Activated T-helper 2 cell treated with anti-CD3 and anti-CD28 coated beads, Interferon-gamma antibody, Interleukin-2, Interleukin-4, amounts not matched to agents 10 μg/mL and 5 μg/mL and 100 μg/mL, durations not matched to agents 14 hours and 24 hours and 36 hours (primary cell): ENCODE measurements around the gene ZBTB20. TPM values are rescaled to one million over a fixed set of nuclear protein-coding genes. Genes with fewer than 3 reads are reported as not detected.

ENCODE experiments used
- DNase-seq: peaks from one replicate; pipeline ENCODE4 v3.0.0; 2021; ENCODE audit warnings: low spot score
- H3K27ac Mint-ChIP-seq: one replicate; pipeline ENCODE4 v1.8.0; 2021; ENCODE audit warnings: mixed read lengths
- H3K27me3 Mint-ChIP-seq: one replicate; pipeline ENCODE4 v1.8.0; 2021; ENCODE audit warnings: low read depth, mixed read lengths
- H3K36me3 Mint-ChIP-seq: one replicate; pipeline ENCODE4 v1.8.0; 2021; ENCODE audit warnings: low read depth, mixed read lengths
- H3K4me1 Mint-ChIP-seq: one replicate; pipeline ENCODE4 v1.8.0; 2021; ENCODE audit warnings: low read depth, mixed read lengths
- H3K4me3 Mint-ChIP-seq: one replicate; pipeline ENCODE4 v1.8.0; 2021; ENCODE audit warnings: low read depth, mild to moderate bottlenecking, moderate library complexity, mixed read lengths
- H3K9me3 Mint-ChIP-seq: one replicate; pipeline ENCODE4 v1.8.0; 2021; ENCODE audit warnings: mixed read lengths
- intact Hi-C: fragments of 100-400 bp; cut with micrococcal nuclease; formaldehyde crosslinking; loops from one replicate; pipeline ENCODE4 v1.15.1; 2023
- total RNA-seq: library from RNA; stranded (reverse); gene quantifications from 2 replicates; pipeline ENCODE4 v1.2.3, GENCODE V29; 2022

The ZBTB20 gene
- total RNA-seq, 1 donor from 2014 or later: 3.3 TPM

DNA sequence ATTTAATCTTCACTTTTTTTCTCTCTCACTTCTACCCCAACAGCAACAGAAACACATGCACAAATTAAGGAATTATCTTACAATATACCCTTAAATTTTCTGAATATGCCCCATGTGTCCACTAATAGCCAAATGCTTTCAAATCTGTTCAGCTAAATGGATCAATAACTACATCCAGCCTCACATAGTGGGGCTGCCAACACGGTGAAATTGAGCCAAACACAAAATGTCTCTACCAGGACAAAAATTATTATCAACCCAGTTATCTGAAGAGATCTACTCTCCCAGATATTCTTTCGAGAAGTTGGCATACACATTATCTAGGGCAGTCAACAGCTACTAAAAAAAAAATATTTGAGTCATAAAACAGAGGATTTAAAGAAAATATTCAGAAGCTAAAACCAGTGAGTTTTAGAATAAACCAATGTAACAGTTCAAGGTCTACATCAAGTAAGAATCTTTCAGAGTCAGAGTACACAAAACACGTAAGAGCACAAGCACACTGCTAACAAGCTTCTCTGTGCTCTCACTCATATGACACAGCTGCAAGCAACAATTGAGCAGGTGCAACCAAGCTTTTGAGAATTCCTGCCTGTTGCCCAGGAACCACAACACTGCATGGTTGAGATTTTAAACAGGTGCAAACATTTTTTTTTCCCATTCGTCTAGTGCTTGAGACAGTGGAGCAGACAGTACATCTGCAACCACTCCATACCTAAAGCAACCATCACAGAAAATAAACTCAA, 247.7 kb downstream of the ZBTB20 start:
- no peak for DNase-seq
- H3K4me1 Mint-ChIP-seq: peaks cover 2% of the 10 kb centered on the region
- no peaks in the 10 kb centered on the region for H3K9me3 Mint-ChIP-seq
- no peaks in the 10 kb centered on the region for H3K27me3 Mint-ChIP-seq
- no peaks in the 10 kb centered on the region for H3K36me3 Mint-ChIP-seq
- intact Hi-C loops: no loop called here
- H3K27ac Mint-ChIP-seq: no peak overlapping the region
- no peak overlapping the region for H3K4me3 Mint-ChIP-seq

DNA sequence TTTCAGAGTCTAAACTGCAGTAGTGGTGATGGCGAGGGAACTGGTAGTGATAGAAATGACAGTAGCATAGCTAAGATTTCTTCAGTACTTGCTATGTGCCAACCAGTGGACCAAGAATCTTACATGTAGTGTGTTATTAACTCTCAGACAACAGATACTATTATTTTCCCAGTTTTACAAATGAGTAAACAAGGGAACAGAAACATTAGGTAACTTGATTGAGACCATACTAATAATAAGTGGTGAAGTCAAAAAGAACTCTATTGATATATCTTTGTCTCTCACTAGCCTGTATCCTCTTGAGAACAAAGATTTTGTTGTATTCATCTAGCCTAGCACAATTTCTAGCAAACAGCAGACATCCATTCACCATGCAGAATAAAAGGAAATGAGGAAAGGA, 250.1 kb downstream of the ZBTB20 start:
- Mint-ChIP-seq H3K36me3 (no peaks in the 10 kb centered on the region), H3K9me3 (no peaks in the 10 kb centered on the region), H3K4me1 (peaks cover 2% of the 10 kb centered on the region), H3K27ac (no peak overlapping the region), H3K27me3 (no peaks in the 10 kb centered on the region), H3K4me3 (no peak overlapping the region)
- intact Hi-C loops: no loop called here
- no peak for DNase-seq

DNA sequence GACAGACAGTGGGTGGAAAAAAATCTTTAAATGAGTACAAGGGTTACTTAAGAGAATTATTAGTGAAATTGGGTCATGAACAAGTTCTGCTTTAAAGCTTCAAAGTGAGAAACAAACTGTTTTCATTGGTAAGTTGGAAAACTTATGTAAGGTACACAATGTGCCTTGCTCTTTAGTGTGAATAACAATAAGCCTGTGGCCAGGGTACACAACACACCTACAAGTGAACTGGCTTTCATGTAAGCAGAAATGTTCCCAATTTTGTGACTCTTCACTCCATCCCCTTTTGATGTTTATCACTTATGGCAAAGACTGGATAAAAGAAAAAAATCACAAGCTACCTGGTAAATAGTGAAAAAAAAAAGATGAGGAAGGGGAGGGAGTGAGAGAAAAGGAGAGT, 253.7 kb downstream of the ZBTB20 start:
- Mint-ChIP-seq H3K27me3 (no peaks in the 10 kb centered on the region), H3K4me1 (no peaks in the 10 kb centered on the region)

DNA sequence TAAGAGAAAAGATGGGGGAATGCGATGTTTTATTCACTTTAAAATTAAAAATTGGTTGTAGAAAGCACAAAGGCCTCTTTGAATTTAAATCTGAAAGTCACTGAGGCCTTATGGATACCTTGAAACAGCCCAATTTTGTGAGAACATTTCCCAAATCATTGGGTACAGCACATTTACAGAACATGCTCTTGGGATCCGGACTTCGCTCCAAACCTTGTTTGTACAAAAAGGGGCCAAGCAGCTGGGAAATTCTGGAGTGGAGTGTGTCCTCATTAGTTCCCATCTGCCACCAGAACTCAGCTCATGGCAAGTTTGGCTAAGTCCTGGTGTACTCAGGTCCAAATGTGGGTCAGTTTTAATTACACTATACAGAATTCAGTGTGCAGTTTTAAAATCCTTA, 254.2 kb downstream of the ZBTB20 start:
- Mint-ChIP-seq H3K4me1 (no peaks in the 10 kb centered on the region), H3K36me3 (no peaks in the 10 kb centered on the region), H3K27me3 (no peaks in the 10 kb centered on the region), H3K9me3 (no peaks in the 10 kb centered on the region), H3K4me3 (no peak overlapping the region), H3K27ac (no peak overlapping the region)
- intact Hi-C loops: no loop called here
- no peak for DNase-seq

More for the DNA sequence above, 253.7 kb downstream of the ZBTB20 start:
- DNase-seq: no peak
- intact Hi-C loops: no loop called here
- H3K4me3 Mint-ChIP-seq: no peak overlapping the region
- H3K36me3 Mint-ChIP-seq: no peaks in the 10 kb centered on the region
- H3K9me3 Mint-ChIP-seq: no peaks in the 10 kb centered on the region
- H3K27ac Mint-ChIP-seq: no peak overlapping the region

DNA sequence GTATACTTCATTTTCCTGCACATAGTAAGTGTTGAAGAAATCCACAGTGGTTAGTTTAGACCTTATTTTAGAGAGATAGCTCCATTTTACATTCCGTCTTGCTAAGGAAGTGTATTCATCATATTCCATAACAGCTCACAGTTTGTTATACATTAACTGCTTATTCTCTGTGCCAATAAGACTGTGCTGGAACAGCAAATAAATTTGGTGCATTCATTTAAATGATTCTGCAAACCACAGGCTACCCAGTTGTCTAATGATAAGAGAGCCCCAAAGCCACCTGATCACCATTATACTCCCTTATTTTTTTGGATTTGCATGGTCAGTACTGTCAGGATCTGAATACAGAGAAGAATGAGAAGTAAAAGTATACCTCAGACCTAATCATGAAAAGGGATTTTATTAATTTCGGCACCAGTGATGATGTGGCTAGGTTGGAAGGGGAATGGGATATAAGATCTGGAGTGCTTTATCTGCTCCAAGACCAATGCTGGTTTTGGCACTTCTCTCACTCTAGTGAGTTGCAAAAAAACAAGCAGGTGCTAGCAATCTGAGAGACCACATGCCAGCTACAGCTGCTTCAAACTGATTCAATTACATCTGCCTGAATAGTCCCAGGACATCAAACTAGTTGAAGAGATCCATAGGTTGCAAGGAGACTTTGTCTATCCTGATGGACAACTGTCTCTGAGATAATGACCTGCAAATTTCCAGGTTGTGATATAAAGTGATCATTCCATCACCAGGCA, 254.8 kb downstream of the ZBTB20 start:
- no peak overlapping the region for H3K4me3 Mint-ChIP-seq
- H3K27ac Mint-ChIP-seq: no peak overlapping the region
- DNase-seq: no peak
- H3K9me3 Mint-ChIP-seq: no peaks in the 10 kb centered on the region
- H3K4me1 Mint-ChIP-seq: no peaks in the 10 kb centered on the region
- intact Hi-C loops: no loop called here
- no peaks in the 10 kb centered on the region for H3K36me3 Mint-ChIP-seq
- no peaks in the 10 kb centered on the region for H3K27me3 Mint-ChIP-seq

DNA sequence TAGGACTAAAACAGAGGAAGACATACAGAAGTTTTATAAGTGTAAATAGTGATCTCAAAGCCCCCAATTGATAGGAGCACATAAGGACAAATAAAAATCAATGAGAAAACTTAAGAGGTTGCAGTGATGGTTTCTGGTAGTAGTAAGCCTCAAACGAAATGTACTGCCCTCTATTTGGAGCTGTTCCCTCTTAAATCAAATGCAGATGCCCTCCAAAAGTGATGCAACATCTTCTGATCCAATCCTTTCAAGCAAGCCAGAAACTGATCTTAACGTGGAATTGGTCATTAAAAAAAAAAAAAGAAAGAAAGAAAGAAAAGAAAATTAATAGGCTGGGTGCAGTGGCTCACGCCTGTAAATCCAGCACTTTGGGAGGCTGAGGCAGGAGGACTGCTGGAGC, 259.3 kb downstream of the ZBTB20 start:
- no peak for DNase-seq
- Mint-ChIP-seq H3K27ac (no peak overlapping the region), H3K36me3 (no peaks in the 10 kb centered on the region), H3K27me3 (no peaks in the 10 kb centered on the region), H3K4me3 (no peak overlapping the region), H3K9me3 (no peaks in the 10 kb centered on the region), H3K4me1 (no peaks in the 10 kb centered on the region)
- intact Hi-C loops: no loop called here

DNA sequence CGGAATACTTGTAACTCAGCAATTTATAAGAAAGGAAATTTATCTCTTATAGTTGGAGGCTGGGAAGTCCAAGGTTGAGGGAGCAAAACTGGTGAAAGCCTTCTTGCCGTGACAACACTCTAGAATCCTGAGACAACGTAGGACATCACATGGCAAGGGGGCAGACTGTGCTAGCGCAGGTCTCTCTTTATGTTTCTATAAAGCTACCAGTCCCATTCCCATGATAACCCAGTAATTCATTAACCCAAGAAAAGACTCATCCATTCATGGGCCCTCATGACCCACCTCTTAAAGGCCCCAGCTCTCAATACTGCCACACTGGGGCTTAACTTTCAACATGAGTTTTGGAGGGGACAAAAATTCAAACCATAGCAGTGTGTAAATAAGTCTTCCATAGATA, 260.2 kb downstream of the ZBTB20 start:
- intact Hi-C loops: no loop called here
- no peaks in the 10 kb centered on the region for H3K4me1 Mint-ChIP-seq
- H3K9me3 Mint-ChIP-seq: no peaks in the 10 kb centered on the region
- H3K27ac Mint-ChIP-seq: no peak overlapping the region
- no peaks in the 10 kb centered on the region for H3K36me3 Mint-ChIP-seq
- H3K27me3 Mint-ChIP-seq: no peaks in the 10 kb centered on the region
- no peak overlapping the region for H3K4me3 Mint-ChIP-seq
- no peak for DNase-seq

DNA sequence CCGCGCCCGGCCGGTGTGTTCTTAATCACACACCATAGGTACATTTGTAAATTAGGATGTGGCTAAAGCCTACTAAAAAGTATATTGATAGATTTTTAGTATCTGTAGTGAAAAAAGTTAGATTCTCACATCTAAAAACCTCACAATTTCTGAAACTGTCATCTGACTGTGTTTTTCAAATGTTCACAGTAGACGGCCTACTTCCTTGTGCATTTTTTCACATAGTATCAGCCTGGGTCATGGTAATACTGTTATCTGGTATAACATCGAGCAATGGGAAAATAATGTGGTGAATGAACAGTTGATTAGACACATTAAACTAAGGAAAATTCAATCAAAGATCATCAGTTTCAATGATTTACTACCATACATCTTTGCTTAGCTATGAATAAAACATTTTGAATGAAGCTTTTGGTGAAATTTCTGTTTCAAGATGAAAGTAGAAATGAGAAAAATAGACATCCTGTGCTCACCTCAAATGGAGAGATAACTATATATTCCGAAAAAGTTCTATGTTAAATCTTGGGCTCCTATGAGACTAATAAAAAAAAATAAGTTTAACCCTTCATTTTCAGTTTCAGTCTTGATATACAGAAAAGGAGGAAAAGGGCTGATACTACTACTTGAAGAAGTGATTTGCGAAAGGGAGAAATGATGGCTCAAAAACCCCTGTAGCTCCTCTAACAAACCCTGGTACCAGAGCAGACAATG, 262.7 kb downstream of the ZBTB20 start:
- intact Hi-C loops: no loop called here
- no peaks in the 10 kb centered on the region for H3K36me3 Mint-ChIP-seq
- no peaks in the 10 kb centered on the region for H3K9me3 Mint-ChIP-seq
- peaks cover 4% of the 10 kb centered on the region for H3K4me1 Mint-ChIP-seq
- H3K27me3 Mint-ChIP-seq: no peaks in the 10 kb centered on the region
- DNase-seq: no peak
- H3K27ac Mint-ChIP-seq: no peak overlapping the region
- H3K4me3 Mint-ChIP-seq: no peak overlapping the region

DNA sequence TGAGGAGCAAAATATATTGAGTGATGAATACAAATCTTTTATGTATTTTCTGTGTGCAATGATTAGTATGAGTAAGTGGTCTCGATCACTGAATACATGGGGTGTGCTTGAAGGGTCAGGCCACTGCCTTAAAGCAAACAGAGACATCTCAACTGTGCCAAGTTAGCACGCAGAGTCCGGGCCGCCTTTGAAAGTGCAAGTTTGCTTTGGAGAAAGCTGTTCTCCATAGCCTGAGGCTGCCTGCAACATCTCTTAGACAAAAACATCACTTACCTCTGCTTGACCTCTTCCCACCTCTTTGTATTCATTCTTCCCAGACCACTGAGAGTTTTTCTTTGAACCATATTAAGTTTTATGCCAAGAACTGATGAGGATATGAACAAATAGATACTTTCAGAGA, 267.0 kb downstream of the ZBTB20 start:
- Mint-ChIP-seq H3K27ac (no peak overlapping the region), H3K4me3 (no peak overlapping the region), H3K36me3 (no peaks in the 10 kb centered on the region), H3K4me1 (peaks cover 12% of the 10 kb centered on the region), H3K9me3 (no peaks in the 10 kb centered on the region), H3K27me3 (no peaks in the 10 kb centered on the region)
- DNase-seq: no peak
- intact Hi-C loops: no loop called here

DNA sequence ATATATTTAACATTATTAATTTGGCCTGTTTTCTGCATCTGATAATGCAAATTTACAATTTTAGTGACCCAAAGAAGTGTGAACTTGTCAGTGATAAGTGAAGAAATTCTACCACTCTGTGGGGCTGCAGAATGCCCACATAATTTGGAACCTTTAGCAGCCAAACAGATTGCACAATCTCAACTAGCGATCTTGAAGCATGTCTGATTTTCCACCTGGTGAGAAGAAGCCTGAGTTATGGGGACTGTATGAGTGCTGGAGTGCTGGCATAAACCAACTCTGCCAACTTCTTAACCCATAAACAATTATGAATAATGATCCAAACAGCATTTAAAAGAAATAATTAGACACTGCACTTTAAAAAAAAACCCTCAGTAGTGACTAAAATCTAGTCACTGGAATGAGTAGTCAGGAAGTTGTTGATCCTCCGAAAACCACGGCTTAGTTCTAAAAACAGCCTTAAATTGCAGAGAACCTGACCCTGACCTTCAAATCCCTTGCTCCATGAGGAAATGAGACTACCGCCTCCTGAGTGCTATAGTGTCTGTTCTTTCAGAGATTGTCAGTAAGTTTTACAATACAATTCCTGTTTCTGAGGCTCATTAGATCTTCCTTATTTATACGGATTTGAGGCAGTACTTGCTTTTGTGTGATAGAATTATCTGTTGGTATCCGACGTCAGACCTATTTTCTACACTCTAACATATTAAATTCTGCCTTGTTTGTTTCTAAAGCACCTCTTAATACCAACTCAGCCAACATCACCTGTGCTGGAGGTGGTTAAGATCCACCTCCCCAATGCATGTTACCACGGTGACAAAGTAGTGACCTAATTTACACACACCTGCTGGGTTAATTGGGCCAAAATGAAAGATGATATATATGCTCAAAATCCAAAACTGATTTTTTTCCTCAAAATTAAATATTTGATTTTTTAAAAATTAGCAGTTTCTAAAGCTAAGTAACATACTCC, 267.7 kb downstream of the ZBTB20 start:
- no peaks in the 10 kb centered on the region for H3K27me3 Mint-ChIP-seq
- peaks cover 12% of the 10 kb centered on the region for H3K4me1 Mint-ChIP-seq
- no peak overlapping the region for H3K27ac Mint-ChIP-seq
- no peak for DNase-seq
- intact Hi-C loops: no loop called here
- H3K4me3 Mint-ChIP-seq: no peak overlapping the region
- no peaks in the 10 kb centered on the region for H3K36me3 Mint-ChIP-seq
- no peaks in the 10 kb centered on the region for H3K9me3 Mint-ChIP-seq

DNA sequence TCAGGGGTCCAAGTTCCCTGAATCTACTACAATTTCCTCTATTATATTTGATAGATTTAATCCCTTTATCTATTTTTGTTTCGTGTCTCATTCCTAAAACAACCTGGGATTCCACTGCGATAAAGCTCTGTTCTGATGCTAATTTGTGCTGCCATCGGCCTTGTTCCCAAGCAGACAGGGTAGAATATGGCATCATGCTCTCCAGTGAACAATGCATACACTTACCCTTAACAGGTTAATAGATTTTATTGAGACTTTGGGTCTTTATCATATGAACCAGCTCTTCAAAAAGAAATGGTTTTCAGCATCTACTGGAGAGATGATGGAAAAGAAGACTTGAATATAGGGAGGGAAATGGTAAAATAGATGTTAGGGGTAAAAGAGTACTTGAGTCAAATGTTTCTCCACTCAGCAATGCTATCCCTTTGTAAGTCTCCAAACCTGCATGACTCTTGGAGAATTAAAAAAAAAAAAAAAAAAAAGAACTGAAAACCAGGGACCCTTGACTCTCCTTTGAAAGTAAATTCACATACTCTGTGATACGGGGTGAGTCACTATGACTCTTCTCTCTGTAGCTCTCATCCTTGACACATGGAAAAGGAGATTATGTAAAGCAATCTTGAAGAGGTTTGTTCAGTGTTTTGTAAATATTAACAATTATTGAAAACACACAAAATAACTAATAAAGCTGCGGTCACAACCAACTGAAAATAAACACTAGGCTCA, 268.8 kb downstream of the ZBTB20 start:
- Mint-ChIP-seq H3K9me3 (no peaks in the 10 kb centered on the region), H3K4me3 (no peak overlapping the region), H3K4me1 (peaks cover 12% of the 10 kb centered on the region), H3K27me3 (no peaks in the 10 kb centered on the region), H3K27ac (no peak overlapping the region), H3K36me3 (no peaks in the 10 kb centered on the region)
- DNase-seq: no peak
- intact Hi-C loops: no loop called here
